ENCODE results near the gene TNXB. TPM values are rescaled to one million over a fixed set of nuclear protein-coding genes. Genes with fewer than 3 reads are reported as not detected.

Gene TNXB
- total and polyA plus RNA-seq, 2 of the 4 experiments (the other 2 are of a cell fraction), result 0.05 TPM; not detected in 1

DNA sequence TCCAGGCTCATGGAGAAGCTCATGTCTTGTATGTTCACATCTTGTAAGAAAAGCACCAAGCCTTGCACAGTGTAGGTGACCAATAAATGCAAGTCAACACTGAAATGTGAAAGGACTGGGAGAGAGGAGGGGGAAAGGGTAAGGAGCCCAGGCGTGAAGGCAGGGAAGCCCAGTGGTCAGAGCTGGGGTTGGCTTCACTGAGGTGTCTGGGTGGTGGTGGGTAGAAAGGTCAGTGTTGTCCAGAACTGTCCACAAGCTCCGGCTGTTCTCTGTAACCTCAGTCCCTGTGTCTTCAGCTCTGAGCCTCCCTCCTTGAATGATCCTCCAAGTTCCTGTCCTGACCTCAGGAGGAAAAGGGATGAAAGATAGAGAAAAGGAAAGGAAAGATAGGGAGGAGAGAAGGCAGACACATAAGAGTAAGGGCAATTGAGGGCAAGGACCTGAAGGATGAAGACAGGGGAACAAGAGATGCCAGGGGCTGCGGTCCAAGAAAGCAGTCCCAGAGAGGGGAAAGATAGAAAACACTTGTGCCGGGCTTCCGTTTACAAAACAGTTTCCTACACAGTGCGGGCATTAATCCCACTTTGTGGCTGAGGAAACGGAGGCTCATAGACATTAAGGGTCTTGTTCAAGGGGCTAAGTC is 2.4 kb upstream of the TNXB start:
- H3K14ac ChIP-seq (replicated peaks; ENCODE audit: low read depth, low read length), result 0 out of 2 replicates have a peak overlapping the region, but pooled peaks have one; percentile 11
- no peak overlapping the region; the same call in 1 of the 2 replicates for H4K5ac ChIP-seq (ENCODE audit: low read depth, low read length)
- H2BK15ac ChIP-seq (ENCODE audit: low read depth, low read length), result no peak overlapping the region
- ATAC-seq (ENCODE audit: low read depth) (no peak), DNase-seq (no peak)
- TF ChIP-seq SMC3 (IDR thresholded peaks at IDR 0.05; ENCODE audit: low read depth, low read length) (no peak), CHD1 (IDR thresholded peaks at IDR 0.05; ENCODE audit: low read depth, low read length) (no peak), POLR2A (IDR thresholded peaks at IDR 0.05; ENCODE audit: low read depth, low read length) (no peak), MAFK (IDR thresholded peaks at IDR 0.05; ENCODE audit: low read depth, low read length) (no peak), MAZ (IDR thresholded peaks at IDR 0.05; ENCODE audit: borderline replicate concordance, low read depth, low read length) (no peak), MXI1 (IDR thresholded peaks at IDR 0.05; ENCODE audit: borderline replicate concordance, low read depth, low read length) (no peak), RAD21 (IDR thresholded peaks at IDR 0.05; ENCODE audit: low read length) (no peak), RFX5 (IDR thresholded peaks at IDR 0.05; ENCODE audit: low read depth, low read length) (no peak), BHLHE40 (IDR thresholded peaks at IDR 0.05; ENCODE audit: low read depth, low read length) (no peak), NFE2L2 (IDR thresholded peaks at IDR 0.05; ENCODE audit: low read depth, low read length) (no peak)
- TF ChIP-seq, protein P1, sequence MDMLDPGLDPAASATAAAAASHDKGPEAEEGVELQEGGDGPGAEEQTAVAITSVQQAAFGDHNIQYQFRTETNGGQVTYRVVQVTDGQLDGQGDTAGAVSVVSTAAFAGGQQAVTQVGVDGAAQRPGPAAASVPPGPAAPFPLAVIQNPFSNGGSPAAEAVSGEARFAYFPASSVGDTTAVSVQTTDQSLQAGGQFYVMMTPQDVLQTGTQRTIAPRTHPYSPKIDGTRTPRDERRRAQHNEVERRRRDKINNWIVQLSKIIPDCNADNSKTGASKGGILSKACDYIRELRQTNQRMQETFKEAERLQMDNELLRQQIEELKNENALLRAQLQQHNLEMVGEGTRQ (IDR thresholded peaks at IDR 0.05; ENCODE audit: low read depth, low read length), result no peak
- TF ChIP-seq, protein P2, sequence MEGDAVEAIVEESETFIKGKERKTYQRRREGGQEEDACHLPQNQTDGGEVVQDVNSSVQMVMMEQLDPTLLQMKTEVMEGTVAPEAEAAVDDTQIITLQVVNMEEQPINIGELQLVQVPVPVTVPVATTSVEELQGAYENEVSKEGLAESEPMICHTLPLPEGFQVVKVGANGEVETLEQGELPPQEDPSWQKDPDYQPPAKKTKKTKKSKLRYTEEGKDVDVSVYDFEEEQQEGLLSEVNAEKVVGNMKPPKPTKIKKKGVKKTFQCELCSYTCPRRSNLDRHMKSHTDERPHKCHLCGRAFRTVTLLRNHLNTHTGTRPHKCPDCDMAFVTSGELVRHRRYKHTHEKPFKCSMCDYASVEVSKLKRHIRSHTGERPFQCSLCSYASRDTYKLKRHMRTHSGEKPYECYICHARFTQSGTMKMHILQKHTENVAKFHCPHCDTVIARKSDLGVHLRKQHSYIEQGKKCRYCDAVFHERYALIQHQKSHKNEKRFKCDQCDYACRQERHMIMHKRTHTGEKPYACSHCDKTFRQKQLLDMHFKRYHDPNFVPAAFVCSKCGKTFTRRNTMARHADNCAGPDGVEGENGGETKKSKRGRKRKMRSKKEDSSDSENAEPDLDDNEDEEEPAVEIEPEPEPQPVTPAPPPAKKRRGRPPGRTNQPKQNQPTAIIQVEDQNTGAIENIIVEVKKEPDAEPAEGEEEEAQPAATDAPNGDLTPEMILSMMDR (conservative IDR thresholded peaks at IDR 0.05; ENCODE audit: low read depth, low read length), result no peak
- peaks cover 25% of the 10 kb centered on the region for H3K27me3 ChIP-seq (ENCODE audit: control insufficient read depth, insufficient read depth, low read length)
- CTCF ChIA-PET, result no interaction called here
- no peak overlapping the region for H2AFZ ChIP-seq (replicated peaks; ENCODE audit: low read length, poor library complexity)
- no peak overlapping the region for H2AK9ac ChIP-seq (replicated peaks; ENCODE audit: low read depth, low read length, poor library complexity)
- peaks cover 4% of the 10 kb centered on the region; the same call in 1 of the 2 replicates for H4K20me1 ChIP-seq (ENCODE audit: insufficient read depth, low read length)
- intact Hi-C loops (cut with micrococcal nuclease), result loop anchor here (5.0 kb wide), 1 partner anchor 154 kb away; the partner anchor contains the start of genes NELFE and SKIC2
- H3K4me3 ChIP-seq (ENCODE audit: insufficient read depth, low read depth, low read length), result no peak overlapping the region
- peaks cover 9% of the 10 kb centered on the region for H3K9me1 ChIP-seq (ENCODE audit: insufficient read depth, low read length)
- H2BK20ac ChIP-seq (ENCODE audit: low read depth, low read length), result no peak overlapping the region; the same call in 1 of the 2 replicates
- H3K79me1 ChIP-seq (ENCODE audit: low read depth in 1 of 2, low read length in 2 of 2), result peaks cover 0 to 9% of the 10 kb centered on the region in 2 experiments; a peak in 1 of 4 replicates
- H2BK120ac ChIP-seq (ENCODE audit: low read depth, low read length), result no peak overlapping the region
- H3K56ac ChIP-seq (ENCODE audit: extremely low read depth, insufficient read depth, low read length), result no peak overlapping the region
- peak overlapping the region; percentile 39; the same call in 1 of the 2 replicates for H2AK5ac ChIP-seq (ENCODE audit: low read depth, low read length)
- POLR2A ChIA-PET (ENCODE audit: unreplicated experiment), result no interaction called here
- in situ Hi-C loops (cut with MboI; ENCODE audit: low sequenced_read_pairs), result loop anchor here (10.0 kb wide), 1 partner anchor 137 kb away; the partner anchor contains the start of gene DXO
- no peak overlapping the region; the same call in 1 of the 2 replicates for H3K18ac ChIP-seq (ENCODE audit: low read depth, low read length)
- WGBS, 2 experiments (ENCODE audit: extremely low coverage in 2 of 2, insufficient read length in 1 of 2), result 53% methylated on average over 2 of the region's 7 CpGs; no CpG with 5 or more reads in 1 of the 2 experiments
- H3K36me3 ChIP-seq (ENCODE audit: control insufficient read depth, insufficient read depth, low read length), result peaks cover 10% of the 10 kb centered on the region; the same call in 1 of the 2 replicates
- peaks cover 41% of the 10 kb centered on the region for H3K4me1 ChIP-seq (ENCODE audit: control insufficient read depth, insufficient read depth, low read length)
- no peak overlapping the region for H3K4me2 ChIP-seq (ENCODE audit: low read depth, low read length)
- no peak overlapping the region for H3K9ac ChIP-seq (ENCODE audit: low read depth, low read length)
- H2BK5ac ChIP-seq (ENCODE audit: low read depth, low read length, poor library complexity, severe bottlenecking), result no peak overlapping the region
- no peaks in the 10 kb centered on the region for H3K9me3 ChIP-seq (ENCODE audit: control insufficient read depth, insufficient read depth, low read length)
- no peak overlapping the region for H3K4ac ChIP-seq (ENCODE audit: low read depth, low read length)
- BruUV-seq (replicated peaks), result no TSS peak
- no peak overlapping the region for H4K91ac ChIP-seq (ENCODE audit: insufficient read depth, low read depth, low read length)
- dilution Hi-C loops (cut with HindIII; ENCODE audit: low sequenced_read_pairs, unreplicated experiment), result no loop called here
- no peak overlapping the region for H3K27ac ChIP-seq (ENCODE audit: insufficient read depth, low read length)
- H3K23ac ChIP-seq (ENCODE audit: low read depth, low read length), result no peak overlapping the region
- H4K8ac ChIP-seq (ENCODE audit: low read depth in 2 of 2, low read length in 2 of 2), result no peak overlapping the region
